K562 (cell line): ENCODE data around the gene KRT28. TPM values are rescaled to one million over a fixed set of nuclear protein-coding genes. Genes with fewer than 3 reads are reported as not detected.

Experiments used
- ARID1B ChIP-seq: fragments of 450-650 bp; IDR thresholded peaks from 2 replicates; pipeline ENCODE4 v1.6.1; 2016; ENCODE audit warnings: antibody characterized with exemption, mild to moderate bottlenecking, inconsistent platforms
- BRD4 ChIP-seq: fragments of 200-600 bp; sonication (generic); IDR thresholded peaks from 2 replicates; pipeline ENCODE4 v1.6.1; 2017; ENCODE audit warnings: inconsistent platforms
- EHMT2 ChIP-seq: fragments of 450-650 bp; IDR thresholded peaks from 2 replicates; pipeline ENCODE4 v1.6.1; 2018; ENCODE audit warnings: antibody characterized with exemption
- GABPB1 ChIP-seq: sonication (generic); formaldehyde crosslinking; IDR thresholded peaks from 2 replicates; pipeline ENCODE4 v1.8.0; 2022; ENCODE audit warnings: mild to moderate bottlenecking, missing genetic modification reagents
- GATAD2B ChIP-seq: fragments of 450-650 bp; IDR thresholded peaks from 2 replicates; pipeline ENCODE4 v1.6.1; 2017; ENCODE audit warnings: mild to moderate bottlenecking, borderline replicate concordance
- GMEB1 ChIP-seq: fragments of 250-450 bp; sonication (Bioruptor Pico); IDR thresholded peaks from 2 replicates; pipeline ENCODE4 v1.4.0; 2020; ENCODE audit warnings: mild to moderate bottlenecking
- KLF1 ChIP-seq: fragments of 450-650 bp; IDR thresholded peaks from 2 replicates; pipeline ENCODE4 v1.6.1; 2016; ENCODE audit warnings: missing genetic modification characterization, missing compliant biosample characterization
- MEIS2 ChIP-seq: fragments of 450-650 bp; IDR thresholded peaks from 2 replicates; pipeline ENCODE4 v1.6.1; 2014; ENCODE audit warnings: mild to moderate bottlenecking; ENCODE audit not compliant: partially characterized antibody
- NBN ChIP-seq: fragments of 450-650 bp; IDR thresholded peaks from 2 replicates; pipeline ENCODE4 v1.6.1; 2016; ENCODE audit warnings: low read depth, mild to moderate bottlenecking
- NFXL1 ChIP-seq: fragments of 450-650 bp; formaldehyde crosslinking; IDR thresholded peaks from 2 replicates; pipeline ENCODE4 v1.4.0; 2021; ENCODE audit warnings: mild to moderate bottlenecking
- RBM39 ChIP-seq: fragments of 200-400 bp; formaldehyde crosslinking; optimal IDR thresholded peaks from 2 replicates; pipeline ENCODE3; 2018; ENCODE audit warnings: low read depth, low read length
- RCOR1 ChIP-seq, 2 experiments: IDR thresholded peaks; 2 replicates each; pipeline ENCODE4 v1.6.1; 2012; ENCODE audit warnings: low read depth in 2 of 2, low read length in 2 of 2, borderline replicate concordance in 1 of 2, improper control_type of control experiment in 1 of 2
- ZBED1 ChIP-seq: IDR thresholded peaks from 2 replicates; pipeline ENCODE4 v1.6.1; 2014
- ZFP30 ChIP-seq: fragments of 250-450 bp; sonication (Bioruptor Pico); IDR thresholded peaks from 2 replicates; pipeline ENCODE4 v1.8.0; 2022; ENCODE audit warnings: moderate library complexity, mild to moderate bottlenecking, inconsistent platforms, borderline replicate concordance
- polyA plus RNA-seq, 8 experiments: library from polyadenylated mRNA; depleted of rRNA in 4 of 8; stranded (reverse) in 5 of 8; unstranded in 3 of 8; fragments of >200 nt; fragmentation: Nextera tagmentation in 2 of 8; fragmentation: Illumina TruSeq in 1 of 8; extraction: Ambion mirVana in 2 of 8; extraction: Trizol in 1 of 8; gene quantifications; 2 replicates each; pipeline versions ENCODE4 v1.2.1 to v1.2.3, GENCODE V29; 2011 to 2014; ENCODE audit warnings: inconsistent platforms in 1 of 8, missing spikeins in 1 of 8
- total RNA-seq, 7 experiments: library from RNA; depleted of rRNA in 6 of 7; stranded (reverse); fragments of >200 nt in 6 of 7; fragmentation: Illumina TruSeq in 2 of 7; extraction: Trizol in 2 of 7; gene quantifications; 2 replicates each; pipeline versions ENCODE4 v1.2.1 to v1.2.3, GENCODE V29; 2011 to 2021; ENCODE audit warnings: low replicate concordance in 1 of 7

KRT28 gene
- total and polyA plus RNA-seq, 9 of the 15 experiments (the other 6 are each of a cell fraction or from before 2014, with no cell fraction given): not detected

DNA sequence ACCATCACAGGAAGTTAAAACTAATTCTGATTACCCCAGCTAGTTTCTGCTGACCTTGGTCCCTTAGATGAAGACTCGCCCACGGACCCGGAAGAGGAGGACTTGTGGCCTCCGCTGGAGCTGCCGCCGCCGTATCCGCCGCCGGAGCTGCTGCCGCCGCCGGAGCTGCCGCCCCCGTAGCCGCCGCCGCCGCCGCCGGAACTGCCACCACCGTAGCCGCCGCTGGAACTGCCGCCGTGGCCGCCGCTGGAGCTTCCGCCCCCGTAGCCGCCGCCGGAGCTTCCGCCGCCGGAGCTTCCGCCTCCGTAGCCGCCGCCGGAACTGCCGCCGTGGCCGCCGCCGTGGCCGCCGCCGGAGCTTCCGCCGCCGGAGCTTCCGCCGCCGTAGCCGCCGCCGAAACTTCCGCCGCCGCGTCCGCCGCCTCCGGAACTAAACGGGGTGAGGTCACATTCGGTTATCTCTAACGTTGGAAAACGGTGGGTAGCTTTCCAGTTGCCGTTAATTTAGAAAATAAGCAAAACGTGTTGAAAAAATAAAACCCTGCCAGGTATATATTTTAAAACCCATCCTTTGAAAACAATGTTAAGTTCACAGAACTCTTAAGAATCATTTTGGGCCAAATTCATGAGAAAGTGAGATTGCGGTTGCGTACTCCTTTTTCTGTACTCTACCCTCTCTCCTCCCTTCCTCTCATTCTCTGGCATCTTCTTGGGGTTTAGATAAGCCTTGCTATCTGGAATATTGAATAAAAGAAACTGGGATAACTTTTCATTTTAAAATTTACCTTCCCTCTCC is 19.2 kb upstream of the KRT28 start (continued):
- TF ChIP-seq GMEB1 (CRISPR knock-in tag) (peak; percentile 27; the same call in 1 of the 2 replicates), KLF1 (peak; percentile 70; the same call in 1 of the 2 replicates), MEIS2 (no peak), BRD4 (peak; percentile 25; the same call in 1 of the 2 replicates), GABPB1 (CRISPR knock-in tag) (peak; percentile 58; the same call in 1 of the 2 replicates), NFXL1 (CRISPR knock-in tag) (peak; percentile 66; the same call in 1 of the 2 replicates), GATAD2B (peak; percentile 69; the same call in 1 of the 2 replicates), NBN (peak; percentile 52), RCOR1 (IDR thresholded peaks at IDR 0.05; ENCODE audit: borderline replicate concordance in 1 of 2, low read depth in 2 of 2, low read length in 2 of 2) (no peak), EHMT2 (no peak), ZFP30 (CRISPR knock-in tag) (peak; percentile 44; the same call in 1 of the 2 replicates), ARID1B (0 out of 2 replicates have a peak, but pooled peaks have one; percentile 35), ZBED1 (no peak), RBM39 (no peak)
